ENCODE results near the gene SMIM24.

- TF ChIP-seq, protein P1, sequence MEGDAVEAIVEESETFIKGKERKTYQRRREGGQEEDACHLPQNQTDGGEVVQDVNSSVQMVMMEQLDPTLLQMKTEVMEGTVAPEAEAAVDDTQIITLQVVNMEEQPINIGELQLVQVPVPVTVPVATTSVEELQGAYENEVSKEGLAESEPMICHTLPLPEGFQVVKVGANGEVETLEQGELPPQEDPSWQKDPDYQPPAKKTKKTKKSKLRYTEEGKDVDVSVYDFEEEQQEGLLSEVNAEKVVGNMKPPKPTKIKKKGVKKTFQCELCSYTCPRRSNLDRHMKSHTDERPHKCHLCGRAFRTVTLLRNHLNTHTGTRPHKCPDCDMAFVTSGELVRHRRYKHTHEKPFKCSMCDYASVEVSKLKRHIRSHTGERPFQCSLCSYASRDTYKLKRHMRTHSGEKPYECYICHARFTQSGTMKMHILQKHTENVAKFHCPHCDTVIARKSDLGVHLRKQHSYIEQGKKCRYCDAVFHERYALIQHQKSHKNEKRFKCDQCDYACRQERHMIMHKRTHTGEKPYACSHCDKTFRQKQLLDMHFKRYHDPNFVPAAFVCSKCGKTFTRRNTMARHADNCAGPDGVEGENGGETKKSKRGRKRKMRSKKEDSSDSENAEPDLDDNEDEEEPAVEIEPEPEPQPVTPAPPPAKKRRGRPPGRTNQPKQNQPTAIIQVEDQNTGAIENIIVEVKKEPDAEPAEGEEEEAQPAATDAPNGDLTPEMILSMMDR (IDR thresholded peaks at IDR 0.05; ENCODE audit: insufficient read depth, low read length, poor library complexity, severe bottlenecking), result no peak
- TF ChIP-seq EZH2phosphoT487 (conservative IDR thresholded peaks at IDR 0.05; ENCODE audit: low read length), result no peak
Measured at GRCh38 chr19:3462991-3463713, 17.2 kb downstream of the SMIM24 start.

Data from SU-DHL-6 (cell line).